K562 (cell line): ENCODE data around the gene THADA. TPM values are rescaled to one million over a fixed set of nuclear protein-coding genes. Genes with fewer than 3 reads are reported as not detected.

Experiments
- ATAC-seq: fragments of 200-7000 bp; cut with Tn5 transposase; 3 replicates; pipeline ENCODE4 v1.9.1; 2020; ENCODE audit warnings: moderate library complexity
- BruUV-seq: library from RNA; stranded (reverse); fragments of 400-500 nt; replicated peaks from 2 replicates; lab custom pipeline; 2021; lab: Mats Ljungman, UMichigan
- CTCF ChIA-PET: fragments of 300-600 bp; formaldehyde crosslinking; extraction: SDS; loops from one replicate; lab custom pipeline; 2021; ENCODE audit warnings: low intra/inter-chr PET ratio; lab: Yijun Ruan, JAX
- POLR2A ChIA-PET: fragments of 300-600, 350-650 bp; sonication (Branson Sonifier 250); formaldehyde crosslinking; extraction: SDS; loops from one replicate; lab custom pipeline; 2021; ENCODE audit warnings: antibody characterized with exemption, inconsistent platforms; lab: Yijun Ruan, JAX
- DNase-seq, 4 experiments: peaks; one replicate each; pipeline versions ENCODE4 v3.0.0 to v3.0.0-alpha.2; 2011 to 2018; ENCODE audit warnings: low spot score in 3 of 4, mixed read lengths in 3 of 4; ENCODE audit errors: extremely low read depth in 1 of 4
- FAIRE-seq: peaks from 2 replicates; lab custom pipeline; 2011; peaks lifted over from hg19 to GRCh38; lab: Jason Lieb, UNC
- H2AFZ ChIP-seq: 2 replicates; pipeline ENCODE4 v1.6.0; 2011; ENCODE audit warnings: low read depth, low read length, control low read depth, inconsistent platforms
- H3K27ac ChIP-seq: fragments of 200-600 bp; 3 replicates; pipeline ENCODE4 v1.8.0; 2011; ENCODE audit warnings: low read depth, mild to moderate bottlenecking, control low read depth, inconsistent platforms, low read length, moderate library complexity, mixed read lengths; ENCODE audit errors: extremely low read depth
- H3K27me3 ChIP-seq, 2 experiments: fragments of 300-600 bp in 1 of 2; 2 replicates in 1 of 2; 3 replicates in 1 of 2; pipeline versions ENCODE4 v1.6.0 to v1.8.0; 2011; ENCODE audit warnings: inconsistent platforms in 2 of 2, low read length in 2 of 2, mild to moderate bottlenecking in 1 of 2, mixed read lengths in 1 of 2, moderate library complexity in 1 of 2; ENCODE audit not compliant: control insufficient read depth in 2 of 2, insufficient read depth in 2 of 2
- H3K36me3 ChIP-seq: fragments of 300-600 bp; 3 replicates; pipeline ENCODE4 v1.8.0; 2011; ENCODE audit warnings: mild to moderate bottlenecking, low read length, inconsistent platforms; ENCODE audit not compliant: control insufficient read depth, insufficient read depth
- H3K4me1 ChIP-seq, 2 experiments: fragments of 200-600 bp in 1 of 2; replicated peaks in 1 of 2; 2 replicates in 1 of 2; 3 replicates in 1 of 2; pipeline versions ENCODE4 v1.5.1 to v1.8.0; 2011; ENCODE audit warnings: inconsistent platforms in 2 of 2, low read length in 2 of 2, mild to moderate bottlenecking in 1 of 2, mixed read lengths in 1 of 2, moderate library complexity in 1 of 2; ENCODE audit not compliant: control insufficient read depth in 2 of 2, insufficient read depth in 2 of 2
- H3K4me2 ChIP-seq: 2 replicates; pipeline ENCODE4 v1.6.1; 2011; ENCODE audit warnings: low read length, control low read depth, inconsistent platforms, mixed read lengths; ENCODE audit not compliant: insufficient read depth
- H3K4me3 ChIP-seq: fragments of 200-600 bp; sonication (generic), shearing (Covaris generic); 2 replicates; pipeline ENCODE4 v1.5.1; 2016; ENCODE audit warnings: control low read depth, inconsistent platforms
- H3K79me2 ChIP-seq: fragments of 200-600 bp; 3 replicates; pipeline ENCODE4 v1.8.0; 2011; ENCODE audit warnings: low read length, inconsistent platforms; ENCODE audit not compliant: control insufficient read depth, insufficient read depth
- H3K9ac ChIP-seq, 2 experiments: 2 replicates each; pipeline versions ENCODE4 v1.6.0 to v1.6.1; 2011; ENCODE audit warnings: low read depth in 2 of 2, low read length in 2 of 2, control low read depth in 1 of 2, inconsistent platforms in 1 of 2, mild to moderate bottlenecking in 1 of 2, mixed read lengths in 1 of 2; ENCODE audit not compliant: insufficient read depth in 1 of 2
- H3K9me1 ChIP-seq: one replicate; pipeline ENCODE4 v1.6.0; 2011; ENCODE audit warnings: inconsistent platforms, mild to moderate bottlenecking, low read length, moderate library complexity; ENCODE audit not compliant: control insufficient read depth, insufficient read depth
- H3K9me3 ChIP-seq: replicated peaks from 2 replicates; pipeline ENCODE4 v1.5.1; 2011; ENCODE audit warnings: low read depth, low read length, inconsistent platforms; ENCODE audit not compliant: control insufficient read depth, insufficient read depth
- H4K20me1 ChIP-seq: replicated peaks from 2 replicates; pipeline ENCODE4 v1.6.1; 2011; ENCODE audit warnings: low read length, inconsistent platforms, mixed read lengths; ENCODE audit not compliant: control insufficient read depth, insufficient read depth
- CHD4 ChIP-seq: fragments of 200-600 bp; sonication (generic); IDR thresholded peaks from 3 replicates; pipeline ENCODE4 v1.6.1; 2012; ENCODE audit warnings: low read depth, mild to moderate bottlenecking, mixed read lengths, low read length, inconsistent platforms; ENCODE audit not compliant: insufficient read depth, insufficient replicate concordance, poor library complexity, severe bottlenecking
- POLR3G ChIP-seq: IDR thresholded peaks from 2 replicates; pipeline ENCODE4 v1.6.1; 2011; ENCODE audit not compliant: insufficient read length, insufficient replicate concordance; ENCODE audit errors: extremely low read depth
- PREB ChIP-seq: sonication (generic); formaldehyde crosslinking; IDR thresholded peaks from 2 replicates; pipeline ENCODE4 v1.8.1; 2023; ENCODE audit warnings: mild to moderate bottlenecking, missing genetic modification reagents
- WGBS: fragments of 100-300 bp; shearing (Covaris generic); methylation state at CpG from one replicate; pipeline ENCODE4 v1.1.6; 2016; ENCODE audit warnings: low coverage, mixed read lengths; ENCODE audit not compliant: insufficient coverage; ENCODE audit errors: missing lambda C conversion rate; 5-methylcytosine and 5-hydroxymethylcytosine counted together
- in situ Hi-C: fragments of 300-500 bp; cut with MboI; formaldehyde crosslinking; loops from 4 replicates; pipeline ENCODE4 v1.15.0; 2018; ENCODE audit warnings: inconsistent platforms, mixed read lengths
- intact Hi-C: fragments of 100-400 bp; cut with micrococcal nuclease; formaldehyde crosslinking; loops from 2 replicates; pipeline ENCODE4 v1.14.2; 2022
- polyA plus RNA-seq, 8 experiments: library from polyadenylated mRNA; depleted of rRNA in 4 of 8; stranded (reverse) in 5 of 8; unstranded in 3 of 8; fragments of >200 nt; fragmentation: Nextera tagmentation in 2 of 8; fragmentation: Illumina TruSeq in 1 of 8; extraction: Ambion mirVana in 2 of 8; extraction: Trizol in 1 of 8; gene quantifications; 2 replicates each; pipeline versions ENCODE4 v1.2.1 to v1.2.3, GENCODE V29; 2011 to 2014; ENCODE audit warnings: inconsistent platforms in 1 of 8, missing spikeins in 1 of 8
- total RNA-seq, 7 experiments: library from RNA; depleted of rRNA in 6 of 7; stranded (reverse); fragments of >200 nt in 6 of 7; fragmentation: Illumina TruSeq in 2 of 7; extraction: Trizol in 2 of 7; gene quantifications; 2 replicates each; pipeline versions ENCODE4 v1.2.1 to v1.2.3, GENCODE V29; 2011 to 2021; ENCODE audit warnings: low replicate concordance in 1 of 7

THADA gene
- total and polyA plus RNA-seq, 9 of the 15 experiments (the other 6 are each of a cell fraction or from before 2014, with no cell fraction given), result 17.8 to 34.7 (median 31.9) TPM

- TF ChIP-seq PREB (CRISPR knock-in tag) (no peak), POLR3G (no peak)
Measured at GRCh38 chr2:43540021-43540779, 55.6 kb downstream of the THADA start (continued).

- H3K4me2 ChIP-seq, result no peak overlapping the region
- intact Hi-C loops, result no loop called here
- no peak for DNase-seq
- BruUV-seq, result no TSS peak
- no peak overlapping the region for H3K4me3 ChIP-seq
- in situ Hi-C loops, result no loop called here
- WGBS, result 96% methylated on average over 5 of the region's 5 CpGs
- no peak for TF ChIP-seq CHD4
- peaks cover 0 to 4% of the 10 kb centered on the region in 2 experiments; a peak in 1 of 5 replicates for H3K4me1 ChIP-seq
- H3K27me3 ChIP-seq, result no peaks in the 10 kb centered on the region
- H3K27ac ChIP-seq, result no peak overlapping the region
- POLR2A ChIA-PET, result interaction anchor here (0.6 to 3.2 kb wide), 2 partner anchors 10 to 721 kb away, joined by 3 to 19 read pairs; no protein-coding TSS in a partner anchor
- H3K9me1 ChIP-seq, result no peaks in the 10 kb centered on the region
- no peak for FAIRE-seq
- H3K36me3 ChIP-seq, result peaks cover 21% of the 10 kb centered on the region; the same call in 2 of the 3 replicates
- H4K20me1 ChIP-seq, result no peaks in the 10 kb centered on the region
- CTCF ChIA-PET, result no interaction called here
- no peaks in the 10 kb centered on the region for H3K79me2 ChIP-seq
- no peak overlapping the region for H2AFZ ChIP-seq
- no peak overlapping the region for H3K9ac ChIP-seq
- ATAC-seq, result no peak
- H3K9me3 ChIP-seq, result no peaks in the 10 kb centered on the region
Measured at GRCh38 chr2:43539436-43539835, 56.4 kb downstream of the THADA start.
